Right lobe of liver (tissue), 6 donors: ENCODE results near the gene DNAH8. TPM values are rescaled to one million over a fixed set of nuclear protein-coding genes. Genes with fewer than 3 reads are reported as not detected.

ENCODE experiments used
- ATAC-seq, 4 donors: fragments of 200-7000 bp; cut with Tn5 transposase; one replicate each; pipeline ENCODE4 v1.9.1; 2020; ENCODE audit warnings: mild to moderate bottlenecking in 4 of 4, moderate library complexity in 4 of 4
- DNase-seq, 3 donors: peaks; one replicate each; pipeline ENCODE4 v3.0.0-alpha.2; 2020
- H3K27ac ChIP-seq, 3 donors: fragments of 200-600 bp; one replicate each; pipeline ENCODE4 v1.8.0; 2022
- H3K27me3 ChIP-seq, 2 donors: fragments of 200-600 bp; one replicate each; pipeline ENCODE4 v1.8.0; 2022
- H3K36me3 ChIP-seq, 4 donors: fragments of 200-600 bp; sonication (generic) in 1 of 4; one replicate each; pipeline versions ENCODE4 v1.5.1 to v1.8.0; 2017 to 2022; ENCODE audit warnings: control low read depth in 1 of 4
- H3K4me1 ChIP-seq, 4 donors: fragments of 200-600 bp; sonication (generic) in 1 of 4; one replicate each; pipeline versions ENCODE4 v1.5.1 to v1.8.0; 2017 to 2022; ENCODE audit warnings: control low read depth in 1 of 4
- H3K4me3 ChIP-seq, 3 donors: fragments of 200-600 bp; one replicate each; pipeline ENCODE4 v1.8.0; 2022
- H3K9me3 ChIP-seq, 4 donors: fragments of 200-600 bp; sonication (generic) in 1 of 4; one replicate each; pipeline versions ENCODE4 v1.5.1 to v1.8.0; 2017 to 2022; ENCODE audit warnings: control low read depth in 1 of 4
- POLR2A ChIP-seq: fragments of 450-650 bp; IDR thresholded peaks from one replicate; pipeline ENCODE4 v1.6.1; 2017; ENCODE audit warnings: antibody characterized with exemption, mild to moderate bottlenecking
- whole genome bisulfite sequencing: methylation state at CpG from one replicate; pipeline ENCODE4 v1.1.6; 2018; ENCODE audit warnings: low coverage, low lambda C conversion rate; ENCODE audit not compliant: insufficient coverage; ENCODE audit errors: missing lambda C conversion rate; 5-methylcytosine and 5-hydroxymethylcytosine counted together
- intact Hi-C, 2 donors: fragments of 100-400 bp; cut with DNase I; formaldehyde crosslinking; loops; one replicate each; pipeline versions ENCODE4 v1.11.2 to v1.14.1; 2022
- total RNA-seq, 6 experiments: library from RNA; depleted of rRNA in 2 of 6; stranded (reverse); fragments of >200 nt in 2 of 6; fragmentation: NEBNext Ultra II Directional in 3 of 6; extraction: Animal tissue kit (Norgen Biotek cat#: 25700) in 3 of 6; gene quantifications; one replicate each; pipeline versions ENCODE4 v1.1.0 to v1.2.4, GENCODE V29; 2016 to 2023
- TF ChIP-seq, protein P1 (sequence below), 4 donors: fragments of 200-600 bp in 3 of 4; fragments of 450-650 bp in 1 of 4; IDR thresholded peaks; one replicate each; pipeline versions ENCODE4 v1.5.1 to v1.8.0; 2016 to 2022; ENCODE audit warnings: antibody characterized with exemption in 4 of 4, mild to moderate bottlenecking in 2 of 4
- donor health status: DM: no; HTN: yes; CAD: no.
- donor health status: DM: no; HTN: no; CAD: no.
- donor health status: DM: no; HTN: no; CAD: no.
- donor health status: DM: no; HTN: yes; CAD: no.
- donor health status: DM: no; HTN: yes; CAD: no.

DNAH8 gene
- total RNA-seq, 6 experiments from 2014 or later = 0.02 TPM; not detected in 5

- 41% methylated on average over 5 of the region's 6 CpGs for WGBS
Observed at GRCh38 chr6:38796850-38797249, 81.7 kb downstream of the DNAH8 start.

DNA sequence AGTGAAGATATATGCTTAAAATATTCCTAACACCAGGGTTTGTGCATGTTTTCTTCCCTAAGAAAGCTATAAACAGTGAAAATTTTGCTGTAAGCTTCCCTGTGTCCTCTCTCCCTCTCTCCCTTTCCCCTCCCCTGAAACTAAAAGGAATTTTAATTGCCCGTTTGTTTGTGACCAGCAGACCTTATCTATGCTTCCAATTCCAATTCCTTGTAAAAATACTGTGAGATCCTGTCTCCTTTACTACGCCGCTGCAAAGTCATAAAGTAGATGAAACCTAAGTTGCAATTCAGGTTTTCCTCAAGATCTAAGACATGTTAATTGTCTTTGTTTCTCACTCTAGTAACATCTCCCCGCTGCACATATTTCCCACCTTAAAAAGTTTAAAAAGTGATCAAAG is 82.3 kb downstream of the DNAH8 start:
- 47% methylated on average over 4 of the region's 4 CpGs for WGBS
- H3K27ac ChIP-seq = no peak overlapping the region
- no peak for ATAC-seq

More at GRCh38 chr6:38796850-38797249, 81.7 kb downstream of the DNAH8 start:
- Histone ChIP-seq H3K4me3 (no peak overlapping the region), H3K27me3 (no peaks in the 10 kb centered on the region), H3K36me3 (no peaks in the 10 kb centered on the region), H3K27ac (no peak overlapping the region), H3K4me1 (no peaks in the 10 kb centered on the region), H3K9me3 (no peaks in the 10 kb centered on the region)
- ATAC-seq (peak in 1 of 4 donors; percentile 83), DNase-seq (peak in 1 of 3 donors; percentile 40)
- intact Hi-C loops = no loop called here
- TF ChIP-seq, protein P1, sequence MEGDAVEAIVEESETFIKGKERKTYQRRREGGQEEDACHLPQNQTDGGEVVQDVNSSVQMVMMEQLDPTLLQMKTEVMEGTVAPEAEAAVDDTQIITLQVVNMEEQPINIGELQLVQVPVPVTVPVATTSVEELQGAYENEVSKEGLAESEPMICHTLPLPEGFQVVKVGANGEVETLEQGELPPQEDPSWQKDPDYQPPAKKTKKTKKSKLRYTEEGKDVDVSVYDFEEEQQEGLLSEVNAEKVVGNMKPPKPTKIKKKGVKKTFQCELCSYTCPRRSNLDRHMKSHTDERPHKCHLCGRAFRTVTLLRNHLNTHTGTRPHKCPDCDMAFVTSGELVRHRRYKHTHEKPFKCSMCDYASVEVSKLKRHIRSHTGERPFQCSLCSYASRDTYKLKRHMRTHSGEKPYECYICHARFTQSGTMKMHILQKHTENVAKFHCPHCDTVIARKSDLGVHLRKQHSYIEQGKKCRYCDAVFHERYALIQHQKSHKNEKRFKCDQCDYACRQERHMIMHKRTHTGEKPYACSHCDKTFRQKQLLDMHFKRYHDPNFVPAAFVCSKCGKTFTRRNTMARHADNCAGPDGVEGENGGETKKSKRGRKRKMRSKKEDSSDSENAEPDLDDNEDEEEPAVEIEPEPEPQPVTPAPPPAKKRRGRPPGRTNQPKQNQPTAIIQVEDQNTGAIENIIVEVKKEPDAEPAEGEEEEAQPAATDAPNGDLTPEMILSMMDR (IDR thresholded peaks at IDR 0.05) = no peak
- TF ChIP-seq POLR2A = no peak

DNA sequence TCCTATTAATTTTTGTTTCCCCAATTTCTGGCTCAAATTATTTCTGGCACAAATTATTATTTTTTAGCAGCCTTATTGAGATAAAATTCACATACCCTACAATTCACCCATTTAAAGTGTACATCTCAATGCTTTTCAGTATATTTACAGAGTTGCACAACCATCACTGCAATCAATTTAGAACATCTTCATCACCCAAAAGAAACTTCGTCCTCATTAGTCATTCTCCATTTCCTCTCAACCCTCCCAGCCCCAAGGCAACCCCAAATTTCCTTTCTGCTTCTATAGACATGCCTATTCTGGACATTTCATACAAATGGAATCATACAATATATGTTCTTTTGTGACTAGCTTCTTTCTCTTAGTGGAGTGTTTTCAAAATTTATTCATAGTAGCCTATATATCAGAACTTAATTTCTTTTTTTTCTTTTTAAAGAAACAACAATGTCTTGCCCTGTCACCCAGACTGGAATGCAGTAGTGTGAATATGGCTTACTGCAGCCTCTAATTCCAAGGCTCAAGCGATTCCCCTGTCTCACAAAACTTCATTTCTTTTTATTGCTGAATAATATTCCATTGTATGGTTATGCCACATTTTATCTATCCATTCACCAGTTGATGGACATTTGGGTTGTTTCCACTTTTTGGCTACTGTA is 84.5 kb downstream of the DNAH8 start:
- intact Hi-C loops = no loop called here
- no peaks in the 10 kb centered on the region for H3K36me3 ChIP-seq
- H3K4me3 ChIP-seq = no peak overlapping the region
- 45% methylated on average over 2 of the region's 2 CpGs for WGBS
- DNase-seq = no peak
- no peak for ATAC-seq
- H3K27ac ChIP-seq = no peak overlapping the region
- TF ChIP-seq, protein P1 (IDR thresholded peaks at IDR 0.05) = no peak
- TF ChIP-seq POLR2A = no peak
- H3K9me3 ChIP-seq = no peaks in the 10 kb centered on the region
- H3K27me3 ChIP-seq = no peaks in the 10 kb centered on the region
- H3K4me1 ChIP-seq = no peaks in the 10 kb centered on the region

More for the DNA sequence above, 82.3 kb downstream of the DNAH8 start:
- Histone ChIP-seq H3K36me3 (no peaks in the 10 kb centered on the region), H3K9me3 (no peaks in the 10 kb centered on the region), H3K4me1 (no peaks in the 10 kb centered on the region), H3K27me3 (no peaks in the 10 kb centered on the region), H3K4me3 (no peak overlapping the region)
- TF ChIP-seq, protein P1 (IDR thresholded peaks at IDR 0.05) = no peak
- TF ChIP-seq POLR2A = no peak
- DNase-seq = no peak
- intact Hi-C loops = no loop called here

- DNase-seq = no peak
- no peak overlapping the region for H3K4me3 ChIP-seq
- ATAC-seq = no peak
- 43% methylated on average over 4 of the region's 4 CpGs for WGBS
- H3K4me1 ChIP-seq = no peaks in the 10 kb centered on the region
- TF ChIP-seq POLR2A = no peak
- TF ChIP-seq, protein P1 (IDR thresholded peaks at IDR 0.05) = no peak
- H3K9me3 ChIP-seq = no peaks in the 10 kb centered on the region
- no peak overlapping the region for H3K27ac ChIP-seq
- no peaks in the 10 kb centered on the region for H3K27me3 ChIP-seq
- no peaks in the 10 kb centered on the region for H3K36me3 ChIP-seq
- intact Hi-C loops = no loop called here
Observed at GRCh38 chr6:38801305-38801704, 86.2 kb downstream of the DNAH8 start.
